Amygdala (tissue), 56 donors: ENCODE results near the gene IL27RA.

Source experiments
- DNase-seq, 56 donors: peaks; one replicate each; lab custom pipeline; 2025; lab: John Stamatoyannopoulos, UW

Gene IL27RA

DNA sequence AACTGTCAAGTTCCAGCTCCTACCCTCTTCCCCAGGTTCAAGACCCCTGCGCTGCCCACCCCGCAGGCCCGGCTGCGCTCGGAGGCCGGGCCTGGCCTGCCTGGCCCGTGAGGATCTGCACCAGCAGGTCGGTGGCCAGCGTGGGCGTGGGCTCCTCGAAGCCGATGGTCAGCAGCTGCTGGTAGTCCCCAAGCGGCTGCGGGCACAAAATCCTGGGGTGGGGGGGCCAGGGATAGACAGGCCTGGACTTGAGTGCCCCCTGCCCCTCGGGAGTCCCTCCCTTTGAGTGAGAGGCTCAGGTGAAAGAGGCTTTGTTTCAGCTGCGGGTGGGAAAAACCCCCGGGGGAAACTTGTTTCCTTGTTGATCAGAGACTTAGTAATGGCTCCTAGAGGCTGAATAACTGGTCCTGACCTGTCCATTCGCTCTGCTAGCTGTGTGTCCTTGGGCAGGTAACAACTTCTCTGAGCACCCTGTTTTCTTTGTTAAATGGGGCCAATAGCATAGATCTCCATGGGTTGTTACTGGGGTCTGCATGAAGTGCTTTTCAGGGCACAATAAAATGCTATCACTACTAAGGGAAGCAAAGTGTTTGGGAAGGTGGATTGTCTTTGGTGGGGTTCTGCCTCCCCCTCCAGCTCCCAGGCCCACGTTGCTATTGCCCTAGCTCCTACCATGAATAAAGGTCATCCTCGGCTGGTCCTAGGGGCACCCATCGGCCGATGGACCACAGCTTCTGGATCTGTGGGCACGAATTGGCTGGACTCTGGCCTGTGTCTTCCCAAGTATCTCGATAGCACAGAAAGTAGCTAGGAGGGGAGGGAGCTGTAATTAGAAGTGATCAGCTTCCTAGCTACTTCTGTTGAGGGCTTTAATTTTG, 50.5 kb downstream of the IL27RA start:
- DNase-seq, result peak in 14 of 56 donors; percentile 33 to 74 (median 46)

DNA sequence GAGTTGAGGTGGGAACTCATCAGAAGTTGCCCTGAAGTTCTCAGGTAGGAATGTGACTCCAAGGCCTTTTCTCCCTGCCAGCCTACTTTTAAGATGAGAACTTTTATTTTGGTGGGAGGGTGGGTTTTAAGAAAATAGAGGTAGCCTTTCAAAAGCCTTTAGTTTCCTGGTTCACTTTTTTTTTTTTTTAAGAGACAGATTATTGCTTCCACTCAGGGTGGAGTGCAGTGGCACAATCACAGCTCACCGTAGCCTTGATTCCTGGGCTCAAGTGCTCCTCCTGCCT, 51.1 kb downstream of the IL27RA start:
- no peak for DNase-seq

DNA sequence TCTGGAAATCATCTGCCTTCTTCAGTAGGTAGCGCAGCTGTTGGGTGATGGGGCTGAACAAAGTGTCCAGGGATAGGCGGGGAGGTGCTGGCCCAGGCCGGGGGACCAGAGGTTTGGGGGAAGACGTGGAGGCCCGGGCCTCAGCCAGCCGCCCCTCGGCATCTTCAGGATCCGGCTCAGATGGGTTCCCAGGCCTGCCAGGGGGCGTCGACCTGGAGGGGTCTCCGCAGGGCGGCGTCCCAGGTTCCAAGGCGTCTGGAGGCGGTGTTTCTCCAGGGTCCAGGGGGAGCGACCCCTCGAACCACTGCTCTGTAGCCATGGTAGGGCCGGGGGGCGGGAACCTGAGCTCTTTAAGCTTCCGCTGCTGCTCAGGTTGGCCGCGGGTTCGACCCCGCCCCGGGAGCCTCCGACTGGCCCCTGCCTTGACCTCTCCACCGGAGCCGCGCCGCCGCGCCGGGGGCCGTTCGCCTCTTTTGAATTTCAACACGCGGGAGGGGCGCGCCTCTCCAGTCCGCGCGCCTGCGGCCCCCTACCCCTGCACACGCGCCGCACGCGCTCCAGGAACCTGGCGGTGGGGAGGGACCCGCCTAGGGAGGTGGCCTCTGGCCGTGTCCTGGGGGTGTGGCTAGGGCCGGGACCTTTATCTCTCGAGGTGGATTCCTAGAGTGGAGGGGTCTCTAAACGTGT, 53.9 kb downstream of the IL27RA start, which contains the start of gene C19orf67:
Gene C19orf67, minus strand, starts transcription at position 475 of the 687 bp plus-strand sequence. Its CDS starts 156 bp downstream, at position 319.
- no peak for DNase-seq

DNA sequence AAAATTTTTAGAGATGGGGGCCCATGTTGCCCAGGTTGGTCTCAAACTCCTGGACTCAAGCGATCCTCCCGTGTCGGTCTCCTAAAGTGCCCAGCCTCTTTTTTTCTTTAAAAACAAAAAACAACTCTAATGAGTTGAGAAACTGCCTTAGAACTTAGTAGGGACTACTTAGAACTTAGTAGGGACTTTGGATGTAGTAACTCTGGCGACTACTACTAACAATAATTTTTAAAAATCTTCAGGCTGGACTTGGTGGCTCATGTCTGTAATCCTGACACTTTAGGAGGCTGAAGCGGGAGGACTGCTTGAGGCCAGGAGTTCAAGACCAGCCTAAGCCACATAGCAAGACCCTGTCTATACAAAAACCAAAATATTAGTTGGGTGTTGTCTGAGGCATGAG, 54.5 kb downstream of the IL27RA start:
- no peak for DNase-seq

DNA sequence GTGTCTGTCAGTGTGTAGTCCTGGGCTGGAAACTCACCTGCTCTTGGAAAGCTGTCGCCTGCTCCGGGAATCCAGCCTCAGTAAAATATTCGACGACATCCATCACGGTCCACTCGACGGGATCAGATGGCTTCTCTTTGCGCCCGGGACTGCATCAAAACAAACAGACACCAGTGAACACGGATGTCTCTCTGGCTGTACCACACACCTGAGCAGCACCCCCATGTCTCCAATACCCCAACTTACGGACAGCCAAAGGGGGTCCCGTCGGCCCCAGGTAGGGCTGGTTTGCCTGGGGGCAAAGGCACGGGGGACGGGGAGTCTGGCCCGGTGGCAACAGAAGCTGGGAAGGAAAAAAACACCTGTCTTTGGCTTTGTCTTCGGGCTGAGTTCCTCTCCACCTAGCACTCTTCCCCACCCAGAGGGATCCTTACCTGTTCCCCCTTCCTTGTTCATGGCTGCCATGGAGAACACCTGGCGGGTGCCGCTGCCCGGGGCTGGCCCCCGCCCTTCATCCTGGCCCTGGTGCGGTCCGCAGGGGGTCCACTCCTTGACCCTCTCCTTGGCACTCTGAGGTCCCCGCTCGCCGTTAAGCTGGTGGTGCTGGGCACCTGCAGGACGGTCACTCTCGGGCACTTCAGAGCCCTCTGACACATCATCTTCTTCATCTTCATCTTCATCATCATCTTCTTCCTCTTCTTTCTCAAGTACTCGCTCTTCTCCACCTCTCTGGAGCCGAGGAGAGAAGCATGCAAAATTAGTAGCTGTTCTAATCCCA, 57.3 kb downstream of the IL27RA start:
- no peak for DNase-seq

DNA sequence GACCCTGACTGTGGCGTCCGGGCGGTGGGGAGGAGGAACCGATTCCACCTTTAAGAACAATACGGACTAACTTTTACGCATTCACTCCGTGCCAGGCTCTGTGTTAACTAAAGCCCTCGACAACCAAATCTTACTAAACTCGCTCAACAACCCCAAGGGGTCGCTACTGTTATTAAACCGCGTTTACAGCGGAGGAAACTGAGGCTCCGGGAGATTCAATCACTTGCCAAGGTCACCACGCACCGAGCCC, 57.8 kb downstream of the IL27RA start:
- peak in 2 of 56 donors; percentile 6 to 10 for DNase-seq

DNA sequence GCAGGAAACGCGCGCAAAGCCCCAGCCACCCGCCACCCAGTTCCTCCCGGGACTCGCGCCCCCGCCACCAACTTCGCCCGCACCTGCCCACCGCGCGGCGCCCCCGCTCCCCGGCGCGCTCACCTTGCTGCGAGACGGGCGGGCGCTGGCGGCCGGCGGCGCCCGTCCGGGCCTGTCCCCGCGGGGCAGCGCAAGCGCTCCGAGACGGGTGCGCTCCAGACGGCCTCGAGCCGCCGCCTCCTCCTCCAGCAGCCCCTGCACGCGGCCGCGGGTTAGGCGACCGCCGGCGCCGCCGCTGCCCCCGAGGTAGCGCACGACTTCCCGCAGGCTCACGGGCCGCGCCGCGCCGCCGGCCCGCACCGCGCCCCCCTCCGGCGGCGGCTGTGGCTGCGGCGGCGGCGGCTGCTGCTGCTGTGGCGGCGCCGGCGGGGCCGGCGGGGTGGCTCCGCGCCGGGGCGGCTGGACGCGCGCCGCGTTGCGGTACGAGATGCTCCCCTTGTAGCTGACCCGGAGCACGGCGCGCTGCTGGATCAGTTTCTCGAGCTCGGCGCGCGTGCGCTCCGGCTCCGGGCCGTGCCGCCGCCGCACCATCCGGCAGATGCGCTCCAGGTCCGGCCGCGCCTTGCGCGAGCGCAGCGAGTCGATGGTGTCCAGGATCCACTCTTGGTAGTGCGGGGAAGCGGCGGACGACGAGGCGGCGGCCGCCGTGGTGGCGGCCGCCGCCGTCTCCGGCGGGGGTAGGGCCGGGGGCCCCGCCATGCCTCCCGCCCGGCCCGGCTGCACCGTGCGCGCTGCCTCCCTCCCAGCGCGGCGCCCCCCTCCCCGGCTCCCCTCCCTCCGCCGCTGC, 58.3 kb downstream of the IL27RA start:
- DNase-seq, result peak in 18 of 56 donors; percentile 20 to 64 (median 34)

DNA sequence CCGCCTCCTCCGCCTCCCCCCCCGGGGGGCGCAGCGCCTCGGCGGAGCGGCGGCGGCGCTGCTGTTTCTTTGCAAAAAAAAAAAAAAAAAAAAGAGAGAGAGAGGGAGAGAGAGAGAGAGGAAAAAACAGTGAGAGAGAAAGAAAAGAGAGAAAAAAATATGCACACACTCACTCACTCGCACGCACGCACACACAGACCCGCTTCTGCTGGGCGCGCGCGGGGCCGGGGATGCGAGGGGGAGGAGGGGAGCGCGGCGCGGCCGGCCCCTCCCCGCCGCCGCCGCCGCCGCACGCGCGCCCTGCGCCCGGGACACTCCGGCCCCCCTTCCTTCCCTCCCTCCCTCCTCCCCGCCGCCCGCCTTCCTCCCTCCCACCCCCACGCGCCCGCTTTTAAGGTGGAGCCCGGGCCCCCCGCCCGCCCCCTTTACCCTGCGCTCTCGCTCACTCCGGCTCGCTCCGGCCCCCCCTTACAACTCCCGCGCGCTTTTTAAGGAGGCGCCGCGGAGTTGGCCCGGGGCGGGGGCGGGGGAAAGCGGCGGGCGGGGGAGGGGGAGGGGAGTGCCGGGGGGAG, 59.0 kb downstream of the IL27RA start, which contains the start of gene SAMD1:
Gene SAMD1, minus strand, starts transcription at position 243 of the 572 bp plus-strand sequence.
- DNase-seq, result peak in 55 of 56 donors; percentile 31 to 91 (median 79)

DNA sequence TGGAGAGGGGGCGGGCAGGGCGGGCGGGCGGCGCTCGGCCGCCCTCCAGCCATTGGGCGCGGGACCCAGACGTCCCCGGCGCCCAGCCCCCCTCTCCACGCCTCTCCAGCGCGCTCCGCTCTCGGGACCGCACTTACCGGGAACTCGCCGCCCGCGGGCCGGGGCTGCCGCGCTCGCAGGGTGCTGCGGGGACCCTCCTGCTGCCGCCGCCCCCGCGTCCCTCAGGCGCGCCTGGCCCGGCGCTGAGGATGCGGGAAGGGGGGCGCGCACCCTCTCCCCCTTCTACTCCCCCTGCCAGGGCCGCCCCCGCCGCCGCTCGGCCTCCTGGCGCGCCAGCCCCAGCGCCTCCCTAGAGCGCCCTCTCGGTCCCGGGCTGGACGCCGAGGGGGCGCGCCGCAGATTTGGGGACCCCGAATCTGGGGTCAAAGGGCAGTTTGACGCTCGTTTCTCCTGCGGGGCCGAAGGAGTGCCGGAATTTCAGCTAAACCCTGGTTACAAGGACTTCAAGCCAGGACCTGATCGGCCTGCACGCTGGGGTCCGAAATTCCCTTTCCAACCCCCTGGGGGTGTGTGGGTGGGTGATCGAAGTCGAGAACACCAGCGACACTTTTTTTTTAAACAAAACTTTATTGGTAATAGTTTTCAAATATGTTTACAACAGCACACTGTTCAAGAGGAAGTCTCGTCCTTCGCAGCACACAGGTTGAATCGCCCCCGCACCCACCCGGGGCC, 59.7 kb downstream of the IL27RA start:
- peak in 38 of 56 donors; percentile 42 to 90 (median 80) for DNase-seq

DNA sequence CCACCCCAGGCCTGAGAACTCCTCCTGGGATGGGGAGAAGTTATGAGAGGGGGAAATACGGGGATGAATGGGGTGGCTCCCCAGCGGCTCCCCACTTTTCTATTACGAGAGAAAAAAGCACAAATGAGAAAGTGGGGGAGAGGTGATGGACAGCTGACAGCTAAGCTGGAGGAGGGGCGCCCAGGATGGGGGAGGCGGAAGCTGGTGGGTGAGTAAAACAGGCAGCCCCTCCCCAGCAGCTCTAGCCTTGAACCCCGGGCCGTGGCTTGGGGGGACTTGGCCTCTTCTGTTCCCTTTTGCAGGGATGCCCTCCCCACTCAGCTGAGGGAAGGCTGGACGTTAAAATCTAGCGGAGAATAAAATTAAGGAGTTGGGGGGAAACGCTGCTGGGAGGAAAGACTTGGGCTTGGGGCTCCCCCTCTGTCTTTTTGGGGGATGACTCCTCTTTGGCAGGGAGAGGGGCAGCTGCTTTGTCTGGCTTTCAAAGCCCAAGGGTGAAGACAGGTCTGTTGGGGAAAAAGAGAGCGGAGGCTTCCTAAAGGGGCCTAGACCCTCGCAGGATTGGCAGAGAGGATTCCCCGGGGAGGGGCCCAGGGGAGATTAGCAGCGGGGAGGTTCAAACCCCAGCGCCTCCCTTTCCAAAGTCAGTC, 60.4 kb downstream of the IL27RA start:
- DNase-seq, result peak in 3 of 56 donors; percentile 7 to 42 (median 30)

DNA sequence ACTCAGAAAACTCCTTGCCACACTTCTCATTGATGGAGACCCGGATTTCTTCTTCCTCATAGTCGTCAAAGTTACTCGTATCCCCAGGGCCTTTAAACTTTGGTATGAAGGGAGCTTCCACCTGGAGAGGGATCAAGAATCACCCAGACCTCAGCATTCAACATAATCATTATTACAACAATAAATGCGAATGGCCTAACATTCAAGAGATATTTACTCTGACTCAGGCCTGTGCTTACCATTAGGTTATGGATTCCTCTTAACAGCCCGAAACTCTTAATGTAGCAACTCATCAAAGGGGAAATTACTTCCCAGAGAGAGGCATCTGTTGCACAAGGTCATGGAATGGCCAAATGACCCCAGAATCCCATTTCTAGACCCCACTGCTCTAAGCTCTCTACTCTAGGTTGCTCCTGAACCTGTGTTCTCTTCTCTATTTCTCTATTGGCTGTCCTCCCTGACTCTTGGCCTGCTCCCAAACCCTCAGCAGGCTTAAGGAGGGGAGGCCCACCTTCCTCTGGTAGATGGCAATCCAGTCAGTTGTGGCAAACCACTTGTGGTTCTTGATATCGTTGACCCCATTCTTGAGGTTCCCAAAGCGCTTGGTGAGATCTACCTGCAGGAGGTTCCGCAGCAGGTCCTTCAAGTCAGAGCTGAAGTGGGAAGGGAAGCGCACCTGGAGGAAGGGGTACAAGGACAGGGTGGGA, 61.7 kb downstream of the IL27RA start:
- DNase-seq, result no peak

DNA sequence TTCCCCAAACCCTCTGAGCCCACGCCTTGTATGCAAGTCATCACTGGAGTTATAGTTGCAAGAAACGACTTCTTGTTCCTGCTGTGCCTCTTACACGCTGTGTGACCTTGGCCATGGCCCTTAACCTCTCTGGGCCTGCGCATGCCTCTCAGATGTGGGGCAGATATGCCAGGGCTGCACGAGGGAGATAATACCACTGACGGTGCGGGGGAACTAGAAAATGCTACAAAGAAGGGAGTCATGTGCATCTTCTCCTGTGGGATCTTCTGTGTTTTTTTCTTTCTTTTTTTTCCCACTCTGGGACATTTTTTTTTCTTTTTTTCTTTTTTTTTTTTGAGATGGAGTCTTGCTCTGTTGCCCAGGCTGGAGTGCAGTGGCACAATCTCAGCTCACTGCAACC, 63.3 kb downstream of the IL27RA start:
- DNase-seq, result no peak

DNA sequence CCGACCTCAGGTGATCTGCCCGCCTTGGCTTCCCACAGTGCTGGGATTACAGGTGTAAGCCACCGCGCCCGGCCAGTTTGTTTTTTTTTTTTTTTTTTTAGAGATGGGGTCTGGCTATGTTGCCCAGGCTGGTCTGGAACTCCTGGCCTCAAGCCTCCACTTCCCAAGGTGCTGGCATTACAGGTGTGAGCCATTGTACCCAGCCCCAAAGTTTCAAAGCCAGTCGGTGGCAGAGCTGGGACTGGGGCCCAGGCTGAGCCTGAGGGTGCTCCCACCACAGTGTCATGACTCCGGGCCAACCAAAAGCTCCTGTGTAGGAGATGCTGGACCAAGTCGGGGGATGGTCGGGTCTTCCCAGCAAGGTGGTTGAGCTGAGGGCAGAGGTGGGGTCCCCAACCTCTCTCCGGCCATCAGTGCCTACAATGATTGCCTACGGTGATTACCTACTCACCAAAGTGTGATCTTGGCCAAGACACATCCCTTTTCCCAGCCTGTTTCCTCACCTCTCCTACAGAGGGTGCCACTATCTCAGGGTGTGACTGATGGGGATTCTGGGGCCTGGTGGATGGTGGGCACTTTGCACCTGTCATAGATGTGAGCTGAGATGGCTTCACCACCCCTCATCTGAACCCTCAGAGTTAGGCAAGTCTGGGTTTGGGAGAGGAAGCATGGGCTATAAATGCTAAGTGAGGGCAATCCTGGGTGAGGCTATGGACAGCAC, 64.9 kb downstream of the IL27RA start:
- DNase-seq, result no peak

DNA sequence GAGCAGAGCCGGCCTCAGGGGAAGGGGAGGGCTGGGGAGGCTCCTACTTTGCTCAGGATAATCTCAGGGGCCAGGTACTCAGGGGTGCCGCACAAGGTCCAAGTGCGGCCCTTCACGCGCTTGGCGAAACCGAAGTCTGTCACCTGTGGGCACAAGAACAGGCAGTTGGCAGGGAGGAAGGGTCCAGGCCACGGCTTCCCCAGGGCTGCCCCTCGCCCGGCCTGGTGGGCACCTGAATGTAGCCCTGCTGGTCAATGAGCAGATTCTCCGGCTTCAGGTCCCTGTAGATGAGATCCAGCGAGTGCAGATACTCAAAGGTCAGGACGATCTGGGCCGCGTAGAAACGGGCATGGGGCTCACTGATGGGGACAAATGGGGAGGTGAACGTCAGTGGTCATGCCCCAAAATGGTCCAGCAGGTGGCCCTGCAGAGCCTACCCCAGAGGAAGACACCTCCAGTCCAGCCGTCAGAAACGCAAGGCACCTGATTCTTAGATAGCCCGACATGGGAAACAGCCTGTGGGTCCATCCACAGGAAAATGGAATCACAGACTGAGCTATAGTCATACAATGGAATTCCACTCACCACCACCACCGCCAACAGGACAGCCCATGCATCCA, 66.1 kb downstream of the IL27RA start:
- DNase-seq, result no peak

DNA sequence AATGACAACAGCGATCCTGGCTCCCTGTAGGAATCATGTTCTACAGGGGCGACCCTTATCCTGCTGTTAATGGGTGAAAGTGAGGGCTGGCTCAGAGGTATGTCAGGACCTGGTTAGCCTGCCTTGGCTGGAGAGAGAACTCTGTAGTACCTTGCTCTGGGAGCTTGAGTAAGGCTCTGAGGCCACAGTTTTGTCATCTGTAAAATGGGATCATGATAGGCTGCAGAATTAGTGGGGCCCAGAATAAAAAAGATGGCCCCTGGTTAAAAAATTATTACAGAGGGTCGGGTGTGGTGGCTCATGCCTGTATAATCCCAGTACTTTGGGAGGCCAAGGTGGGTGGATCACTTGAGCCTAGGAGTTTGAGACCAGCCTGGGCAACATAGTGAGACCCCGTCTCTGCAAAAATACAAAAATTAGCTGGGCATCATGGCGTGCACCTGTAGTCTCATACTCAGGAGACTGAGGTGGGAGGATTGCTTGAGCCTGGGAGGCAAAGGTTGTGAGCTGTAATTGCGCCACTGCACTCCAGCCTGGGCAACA, 69.5 kb downstream of the IL27RA start:
- DNase-seq, result no peak

DNA sequence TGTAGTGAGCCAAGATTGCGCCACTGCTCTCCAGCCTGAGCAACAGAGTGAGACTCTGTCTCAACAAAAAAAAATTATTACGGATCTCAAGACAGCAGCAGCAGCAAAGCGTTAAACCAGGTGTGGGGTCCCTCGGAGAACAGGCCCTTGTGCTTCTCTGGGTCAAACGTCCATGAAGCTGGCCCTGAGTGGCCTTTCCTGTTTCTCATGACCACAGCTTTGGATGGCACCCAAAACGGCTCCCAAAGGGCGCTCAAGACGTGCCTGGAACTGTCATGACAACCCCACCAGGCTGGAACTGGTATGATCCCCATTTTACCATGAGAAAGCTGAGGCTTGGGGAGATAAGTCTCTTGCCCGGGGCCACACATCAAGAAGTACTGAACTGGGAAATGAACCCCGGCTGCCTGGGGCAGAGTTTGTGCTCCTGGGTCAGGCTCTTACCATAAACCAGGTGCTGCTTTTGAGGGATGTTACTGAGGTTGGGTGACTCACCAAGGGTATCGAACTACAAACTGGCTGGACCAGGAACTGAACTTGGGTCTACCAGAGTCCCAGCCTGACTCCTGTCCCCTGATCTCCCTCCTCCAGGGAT, 70.6 kb downstream of the IL27RA start:
- no peak for DNase-seq
